Sigmoid colon (tissue), 7 donors: Measurements from ENCODE around the gene TSPAN32. TPM values are rescaled to one million over a fixed set of nuclear protein-coding genes. Genes with fewer than 3 reads are reported as not detected.

Experiments
- DNase-seq: peaks from one replicate; pipeline ENCODE4 v3.0.0-alpha.2; 2019
- H3K27ac ChIP-seq, 4 donors: fragments of 200-600 bp; sonication (generic); one replicate each; pipeline ENCODE4 v1.5.1; 2016 to 2019; ENCODE audit warnings: mild to moderate bottlenecking in 1 of 4
- H3K27me3 ChIP-seq, 3 donors: fragments of 200-600 bp; sonication (generic); one replicate each; pipeline ENCODE4 v1.5.1; 2019; ENCODE audit warnings: mild to moderate bottlenecking in 1 of 3
- H3K36me3 ChIP-seq, 4 donors: fragments of 200-600 bp; sonication (generic); one replicate each; pipeline ENCODE4 v1.5.1; 2016 to 2019
- H3K4me1 ChIP-seq, 4 donors: fragments of 200-600 bp; sonication (generic); one replicate each; pipeline ENCODE4 v1.5.1; 2017 to 2019
- H3K4me3 ChIP-seq, 4 donors: fragments of 200-600 bp; sonication (generic); one replicate each; pipeline ENCODE4 v1.5.1; 2017 to 2019; ENCODE audit warnings: mild to moderate bottlenecking in 2 of 4, moderate library complexity in 1 of 4
- H3K9me3 ChIP-seq, 4 donors: fragments of 200-600 bp in 3 of 4; sonication (generic) in 3 of 4; one replicate each; pipeline versions ENCODE4 v1.5.1 to v1.6.1; 2013 to 2019
- CTCF ChIP-seq, 4 experiments: fragments of 450-650 bp in 3 of 4; fragments of 200-600 bp in 1 of 4; IDR thresholded peaks; one replicate each; pipeline ENCODE4 v1.5.1; 2016 to 2019; ENCODE audit warnings: antibody characterized with exemption in 4 of 4, mild to moderate bottlenecking in 3 of 4, moderate library complexity in 2 of 4
- EP300 ChIP-seq, 4 donors: sonication (generic); formaldehyde crosslinking; IDR thresholded peaks; one replicate each; pipeline ENCODE4 v1.6.1; 2017; ENCODE audit warnings: antibody characterized with exemption in 4 of 4
- POLR2A ChIP-seq, 2 donors: fragments of 450-650 bp; IDR thresholded peaks; one replicate each; pipeline ENCODE4 v1.6.1; 2016; ENCODE audit warnings: antibody characterized with exemption in 2 of 2, mild to moderate bottlenecking in 2 of 2, moderate library complexity in 2 of 2
- POLR2AphosphoS5 ChIP-seq, 4 donors: sonication (generic); formaldehyde crosslinking; IDR thresholded peaks; one replicate each; pipeline ENCODE4 v1.6.1; 2017; ENCODE audit warnings: antibody characterized with exemption in 4 of 4
- WGBS, 2 donors: extraction: QIAGEN DNeasy Blood & Tissue Kit; methylation state at CpG; one replicate each; pipeline ENCODE4 v1.1.7; 2013; 5-methylcytosine and 5-hydroxymethylcytosine counted together
- intact Hi-C: fragments of 100-400 bp; cut with DNase I; formaldehyde crosslinking; loops from one replicate; pipeline ENCODE4 v1.15.1; 2023
- polyA plus RNA-seq, 3 donors: library from polyadenylated mRNA; stranded (reverse); fragments of 200-250 nt; gene quantifications; one replicate each; pipeline ENCODE4 v1.2.3, GENCODE V29; 2013
- total RNA-seq, 4 donors: library from RNA; depleted of rRNA; stranded (reverse); fragments of >200 nt; gene quantifications; one replicate each; pipeline ENCODE4 v1.1.0, GENCODE V29; 2016
- donor health status: healthy with polysubstance abuse.
- donor health status: Bipolar disorder and iron deficiency.
- donor health status: healthy.

TSPAN32 gene
- total and polyA plus RNA-seq, 7 donors, result 0.81 to 5.3 (median 1.1) TPM; not detected in 2

- intact Hi-C loops, result loop anchor here (10.0 kb wide), 1 partner anchor 227 kb away; no protein-coding TSS in a partner anchor
- DNase-seq, result no peak
- H3K4me3 ChIP-seq, result no peak overlapping the region
- H3K27ac ChIP-seq, result no peak overlapping the region
- TF ChIP-seq POLR2A (IDR thresholded peaks at IDR 0.05), result no peak
- TF ChIP-seq CTCF (IDR thresholded peaks at IDR 0.05), result no peak
- TF ChIP-seq POLR2AphosphoS5 (IDR thresholded peaks at IDR 0.05), result no peak
- TF ChIP-seq EP300 (IDR thresholded peaks at IDR 0.05), result no peak
- peaks cover 0 to 10% (median 3%) of the 10 kb centered on the region in 4 donors for H3K9me3 ChIP-seq
- WGBS, 2 donors, result 85 to 91% methylated on average over 9 of the region's 9 CpGs
- no peaks in the 10 kb centered on the region for H3K36me3 ChIP-seq
- H3K27me3 ChIP-seq, result no peaks in the 10 kb centered on the region
- H3K4me1 ChIP-seq, result no peaks in the 10 kb centered on the region
These were observed 45.6 kb downstream of the TSPAN32 start for GRCh38 chr11:2347308-2347830.

GRCh38 chr11:2348986-2349385 is 47.2 kb downstream of the TSPAN32 start:
- intact Hi-C loops, result loop anchor here (10.0 kb wide), 1 partner anchor 226 kb away; no protein-coding TSS in a partner anchor
- no peak for DNase-seq
- Histone ChIP-seq H3K36me3 (no peaks in the 10 kb centered on the region), H3K4me1 (no peaks in the 10 kb centered on the region), H3K27me3 (no peaks in the 10 kb centered on the region), H3K9me3 (peaks cover 0 to 10% (median 3%) of the 10 kb centered on the region in 4 donors), H3K4me3 (no peak overlapping the region), H3K27ac (no peak overlapping the region)
- WGBS, 2 donors, result 84 to 97% methylated on average over 1 of the region's 1 CpG
- TF ChIP-seq CTCF (IDR thresholded peaks at IDR 0.05) (no peak), POLR2A (IDR thresholded peaks at IDR 0.05) (no peak), POLR2AphosphoS5 (IDR thresholded peaks at IDR 0.05) (no peak), EP300 (IDR thresholded peaks at IDR 0.05) (no peak)

GRCh38 chr11:2351701-2352100 is 49.9 kb downstream of the TSPAN32 start:
- no peaks in the 10 kb centered on the region for H3K4me1 ChIP-seq
- intact Hi-C loops, result no loop called here
- H3K36me3 ChIP-seq, result no peaks in the 10 kb centered on the region
- peaks cover 0 to 10% (median 3%) of the 10 kb centered on the region in 4 donors for H3K9me3 ChIP-seq
- H3K27ac ChIP-seq, result no peak overlapping the region
- no peak for DNase-seq
- H3K4me3 ChIP-seq, result no peak overlapping the region
- TF ChIP-seq CTCF (IDR thresholded peaks at IDR 0.05), result no peak
- no peak for TF ChIP-seq POLR2A (IDR thresholded peaks at IDR 0.05)
- no peak for TF ChIP-seq POLR2AphosphoS5 (IDR thresholded peaks at IDR 0.05)
- TF ChIP-seq EP300 (IDR thresholded peaks at IDR 0.05), result no peak
- 49 to 85% methylated on average over 3 of the region's 3 CpGs for WGBS, 2 donors
- H3K27me3 ChIP-seq, result no peaks in the 10 kb centered on the region

GRCh38 chr11:2352420-2352819 is 50.6 kb downstream of the TSPAN32 start:
- no peaks in the 10 kb centered on the region for H3K27me3 ChIP-seq
- no peak for DNase-seq
- H3K9me3 ChIP-seq, result peaks cover 0 to 10% (median 3%) of the 10 kb centered on the region in 4 donors
- intact Hi-C loops, result no loop called here
- H3K36me3 ChIP-seq, result no peaks in the 10 kb centered on the region
- H3K4me1 ChIP-seq, result no peaks in the 10 kb centered on the region
- H3K4me3 ChIP-seq, result no peak overlapping the region
- WGBS, 2 donors, result 44 to 78% methylated on average over 4 of the region's 4 CpGs
- TF ChIP-seq POLR2AphosphoS5 (IDR thresholded peaks at IDR 0.05), result no peak
- no peak for TF ChIP-seq CTCF (IDR thresholded peaks at IDR 0.05)
- no peak for TF ChIP-seq POLR2A (IDR thresholded peaks at IDR 0.05)
- TF ChIP-seq EP300 (IDR thresholded peaks at IDR 0.05), result no peak
- no peak overlapping the region for H3K27ac ChIP-seq
